Measurements from ENCODE around the gene TESMIN. TPM values are rescaled to one million over a fixed set of nuclear protein-coding genes. Genes with fewer than 3 reads are reported as not detected.
A peak's percentile ranks its signal among the peaks of the same experiment; 100 is the strongest.

The TESMIN gene
- total RNA-seq, 1 experiment from 2014 or later: 3.6 TPM

DNA sequence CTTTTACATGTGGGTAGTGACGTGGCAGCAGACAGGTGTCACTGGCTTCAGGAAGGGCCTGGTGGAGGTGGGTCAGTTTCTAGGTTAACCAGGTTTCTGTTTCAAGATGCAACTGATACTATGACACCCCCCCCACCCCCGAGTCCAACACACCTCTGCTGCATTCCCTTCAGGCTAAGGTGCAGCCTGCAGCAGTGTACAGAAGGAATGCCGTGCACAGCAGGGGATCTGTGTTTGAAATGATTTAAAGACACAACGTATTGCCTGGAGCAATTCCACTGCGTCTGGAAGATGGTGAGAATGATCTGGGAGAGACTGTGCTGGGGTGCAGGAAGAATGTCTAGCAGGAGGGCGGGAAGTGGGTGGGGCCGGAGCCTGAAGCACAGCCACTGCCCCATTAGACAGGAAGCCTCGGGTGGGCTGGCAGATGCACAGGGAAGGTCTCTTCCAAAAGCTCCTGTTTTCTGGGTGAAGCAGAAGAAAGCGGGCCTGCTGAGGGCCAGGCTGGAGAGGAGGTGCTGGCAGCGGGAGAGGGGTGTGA, 11.9 kb upstream of the TESMIN start:
- no peak for DNase-seq (ENCODE audit: low read depth)

DNA sequence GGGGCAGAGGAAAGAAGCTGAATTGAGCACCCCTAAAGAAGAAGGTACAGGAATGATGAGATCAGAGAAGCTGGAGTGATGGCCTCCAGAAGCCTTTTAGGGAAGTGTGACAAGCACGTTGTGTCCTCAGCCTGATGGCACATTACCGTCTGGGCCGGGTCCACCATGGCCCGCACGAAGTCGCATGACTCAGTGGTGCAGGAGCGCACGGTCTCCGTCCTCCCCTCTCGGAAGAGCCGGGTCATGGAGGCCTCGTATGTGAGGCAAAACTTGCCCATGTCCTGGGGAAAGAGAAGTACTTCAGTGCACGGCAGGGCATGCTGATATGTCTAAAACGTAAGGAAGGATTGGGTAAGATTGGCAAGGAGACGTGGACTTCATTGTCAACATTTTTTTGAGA, 11.2 kb upstream of the TESMIN start:
- DNase-seq (ENCODE audit: low read depth): no peak

DNA sequence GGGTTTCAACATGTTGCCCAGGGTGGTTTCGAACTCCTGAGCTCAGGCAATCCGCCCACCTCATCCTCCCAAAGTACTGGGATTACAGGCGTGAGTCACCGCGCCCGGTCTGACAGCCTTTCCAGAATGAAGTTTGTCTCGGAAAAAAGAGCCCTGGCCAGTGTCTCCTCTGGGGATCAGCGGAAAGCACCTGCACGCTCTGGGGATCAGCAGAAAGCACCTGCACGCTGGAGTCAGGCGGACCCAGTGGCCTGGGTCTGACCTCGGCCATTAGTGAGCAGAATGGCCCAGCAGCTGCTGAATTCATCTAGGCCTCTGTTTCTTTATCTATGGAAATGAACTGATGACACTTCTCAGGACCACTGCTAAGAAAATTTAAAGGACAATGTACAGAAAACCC, 10.5 kb upstream of the TESMIN start:
- DNase-seq (ENCODE audit: low read depth): no peak

GRCh38 chr11:68759991-68760390, 8.7 kb upstream of the TESMIN start:
- no peak for DNase-seq (ENCODE audit: low read depth)

GRCh38 chr11:68757711-68758110, 6.4 kb upstream of the TESMIN start:
- no peak for DNase-seq (ENCODE audit: low read depth)

GRCh38 chr11:68756171-68756766, 4.9 kb upstream of the TESMIN start:
- peak; percentile 9 for DNase-seq (ENCODE audit: low read depth)

- no peak for DNase-seq (ENCODE audit: low read depth)
Observed at GRCh38 chr11:68753300-68753699, 2.0 kb upstream of the TESMIN start.

- no peak for DNase-seq (ENCODE audit: low read depth)
Observed at GRCh38 chr11:68751004-68751325, 355 bp downstream of the TESMIN start.

DNA sequence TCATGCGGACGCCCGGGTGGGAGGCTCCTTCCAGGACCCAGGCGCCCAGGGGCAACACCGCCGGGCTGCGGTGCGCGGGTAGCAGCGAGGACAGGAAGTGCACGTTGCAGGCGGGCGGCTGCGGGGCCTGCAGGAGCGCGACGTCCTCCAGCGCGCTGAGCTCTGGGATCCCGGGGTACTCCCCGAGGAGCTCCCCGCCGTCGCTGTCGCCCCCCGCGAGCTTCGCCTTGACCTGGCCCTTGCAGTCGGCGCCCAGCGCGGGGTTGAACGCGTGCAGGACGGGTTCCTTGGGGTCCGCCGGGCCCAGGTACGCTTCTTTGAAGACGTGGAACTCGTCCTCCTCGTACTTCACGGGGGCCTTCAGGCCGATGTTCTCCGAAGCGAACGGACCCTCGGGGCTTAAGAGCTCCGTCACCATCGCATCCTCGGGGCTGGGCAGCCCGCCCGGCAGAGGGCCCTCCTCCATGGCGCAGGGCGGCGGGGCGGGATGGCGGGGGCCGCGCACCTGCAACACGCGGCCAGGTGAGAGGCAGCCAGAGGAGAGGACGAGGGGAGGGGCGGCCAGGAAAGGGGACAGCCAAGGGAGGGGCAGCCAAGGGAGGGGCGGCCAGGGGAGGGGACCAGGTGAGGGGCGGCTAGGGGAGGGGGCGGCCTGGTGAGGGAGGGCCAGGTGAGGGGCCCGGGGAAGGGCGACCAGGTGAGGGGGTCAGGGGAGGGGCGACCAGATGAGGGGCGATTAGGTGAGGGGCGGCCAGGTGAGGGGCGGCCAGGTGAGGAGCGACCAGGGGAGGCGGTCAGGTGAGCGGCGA, 921 bp downstream of the TESMIN start:
- DNase-seq (ENCODE audit: low read depth): no peak

DNA sequence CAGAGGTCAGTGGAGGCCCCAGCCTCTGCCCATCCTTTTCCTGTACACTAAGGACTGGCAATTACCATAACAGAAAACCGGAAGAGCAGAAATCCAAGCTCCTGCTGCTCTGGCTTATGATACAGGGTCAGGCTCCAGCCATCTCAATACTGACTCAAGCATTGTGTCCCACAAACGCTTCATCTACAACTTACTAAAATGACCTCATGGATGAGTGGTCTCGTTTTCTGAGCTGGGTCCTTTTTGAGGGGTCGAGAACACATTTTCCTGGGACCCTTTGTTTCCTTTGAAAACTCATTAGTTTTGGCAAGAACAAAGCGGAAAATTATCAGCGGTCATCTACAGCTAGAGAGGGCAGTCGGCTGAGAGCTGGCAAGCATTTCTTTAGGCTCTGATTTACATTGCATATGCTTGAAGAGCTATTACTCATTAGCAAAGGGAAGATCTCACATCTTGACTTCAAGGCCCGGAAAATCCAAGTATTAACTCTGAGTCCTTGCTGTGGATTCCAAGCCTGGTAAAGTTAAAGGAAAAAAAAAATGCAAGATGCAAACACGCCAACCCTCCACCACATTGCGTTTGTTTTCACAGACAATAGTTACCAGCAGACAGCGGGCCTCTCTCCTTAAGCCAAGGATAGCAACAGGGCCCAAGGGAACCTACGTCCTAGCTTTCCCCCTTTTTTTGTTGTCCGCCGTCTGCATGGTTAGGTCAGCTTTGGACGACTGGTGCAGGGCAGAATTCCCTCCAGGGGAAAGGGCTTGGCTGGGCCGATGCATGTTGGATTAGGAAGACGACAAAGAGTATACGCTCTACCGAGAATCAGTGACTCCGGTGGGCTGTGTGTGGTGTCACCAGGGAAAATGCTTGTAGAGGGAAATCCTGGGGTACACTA, 1.8 kb downstream of the TESMIN start:
- no peak for DNase-seq (ENCODE audit: low read depth)

- DNase-seq (ENCODE audit: low read depth): no peak
Observed at GRCh38 chr11:68748061-68748460, 3.3 kb downstream of the TESMIN start.

GRCh38 chr11:68743539-68743938, 7.8 kb downstream of the TESMIN start:
- no peak for DNase-seq (ENCODE audit: low read depth)

DNA sequence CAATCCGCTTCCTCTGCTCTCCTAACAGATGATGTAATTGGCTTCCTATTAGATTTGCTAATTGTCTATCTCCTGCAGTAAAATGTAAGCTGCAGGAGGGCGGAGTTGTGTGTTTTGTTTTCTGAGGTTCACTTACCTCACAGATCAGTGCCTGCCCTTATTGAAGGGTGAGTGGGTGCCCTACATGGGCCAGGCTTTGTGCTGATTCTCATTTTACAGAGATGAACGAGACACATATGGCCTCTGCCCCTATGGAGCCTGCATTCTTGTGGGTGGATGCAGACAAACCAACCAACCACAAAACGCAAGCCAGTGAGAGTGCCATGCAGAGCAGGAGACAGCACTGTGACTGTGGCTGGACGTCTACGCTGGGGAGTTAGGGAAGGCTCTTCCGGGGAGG, 9.9 kb downstream of the TESMIN start:
- no peak for DNase-seq (ENCODE audit: low read depth)

DNA sequence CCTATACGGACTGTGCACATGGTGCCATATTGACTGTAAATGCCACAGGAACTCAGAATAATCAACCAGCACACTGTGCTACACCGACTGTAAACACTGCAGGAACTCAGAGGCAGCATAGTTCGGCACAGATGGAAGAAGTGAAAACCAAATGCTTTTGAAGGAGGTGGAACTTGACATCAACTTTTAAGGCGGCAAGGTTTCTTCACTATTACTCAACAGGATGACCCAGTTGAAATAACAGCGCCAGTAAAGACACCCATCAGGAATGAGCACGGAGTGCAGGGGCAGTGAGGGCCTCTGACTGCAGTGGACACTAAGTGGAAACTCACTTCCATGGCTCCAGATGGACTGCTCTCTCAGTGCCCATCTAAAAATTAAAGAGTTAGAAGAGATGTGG, 15.7 kb downstream of the TESMIN start:
- no peak for DNase-seq (ENCODE audit: low read depth)

DNA sequence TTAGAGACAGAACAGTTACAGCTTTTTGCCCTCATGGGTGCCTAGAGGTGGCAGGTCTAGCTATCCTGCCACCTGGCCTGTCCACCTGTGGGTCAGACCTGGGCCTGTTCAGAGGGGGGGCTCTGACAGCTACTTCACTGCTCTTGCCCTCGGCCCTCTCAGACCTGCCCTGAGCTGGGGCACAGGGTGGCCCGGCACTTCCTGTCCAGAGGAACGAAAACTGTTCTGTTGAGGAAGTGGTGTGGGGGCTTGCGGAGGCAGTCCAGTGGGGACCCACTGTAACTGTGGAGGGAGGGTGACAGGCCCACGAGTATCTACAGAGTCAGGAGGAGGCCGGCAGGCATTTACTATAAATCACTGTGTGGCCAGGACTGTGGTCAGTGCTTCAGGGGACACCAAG, 16.2 kb downstream of the TESMIN start:
- DNase-seq (ENCODE audit: low read depth): no peak

DNA sequence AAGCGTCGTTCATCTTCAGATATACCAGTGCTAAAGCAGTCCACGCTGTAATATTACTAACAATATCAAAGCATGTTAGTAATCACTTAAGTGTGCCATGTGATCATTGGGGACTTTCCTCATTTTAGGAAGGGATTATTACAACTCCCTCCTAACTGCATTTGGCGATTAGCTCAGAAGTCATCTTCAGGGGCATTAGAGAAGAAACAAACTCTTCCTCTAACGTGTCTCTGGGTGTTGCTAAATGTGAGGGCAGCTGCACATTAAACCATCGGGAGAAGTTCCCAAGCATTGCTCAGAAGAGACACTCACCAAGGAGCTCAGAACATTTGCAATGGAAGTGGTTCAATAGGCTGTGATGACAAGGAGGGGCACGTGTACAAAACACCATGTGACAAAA, 17.2 kb downstream of the TESMIN start:
- DNase-seq (ENCODE audit: low read depth): no peak

GRCh38 chr11:68727783-68728182, 23.5 kb downstream of the TESMIN start:
- no peak for DNase-seq (ENCODE audit: low read depth)

DNA sequence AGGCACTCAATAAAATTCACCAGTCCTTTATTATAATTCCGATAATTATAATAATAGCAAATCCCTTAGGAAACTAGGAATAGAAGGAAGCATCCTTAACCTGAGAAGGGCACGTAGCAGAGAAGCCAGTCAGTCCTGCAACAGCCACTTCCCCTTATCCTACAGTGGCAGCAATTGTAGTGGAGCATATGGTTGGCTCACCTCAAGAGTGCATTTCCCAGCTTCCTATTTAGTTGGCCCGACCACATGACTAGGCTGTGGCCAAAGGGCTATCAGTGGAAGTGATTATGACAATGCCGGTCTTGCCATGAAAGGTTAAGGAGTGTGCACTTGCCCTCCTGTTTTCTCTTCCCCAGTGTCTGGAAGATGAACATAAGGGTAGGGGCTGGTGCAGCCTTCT, 27.0 kb downstream of the TESMIN start:
- DNase-seq (ENCODE audit: low read depth): no peak

- DNase-seq (ENCODE audit: low read depth): no peak
Observed at GRCh38 chr11:68722143-68722542, 29.2 kb downstream of the TESMIN start.

- no peak for DNase-seq (ENCODE audit: low read depth)
Observed at GRCh38 chr11:68721075-68721474, 30.2 kb downstream of the TESMIN start.

DNA sequence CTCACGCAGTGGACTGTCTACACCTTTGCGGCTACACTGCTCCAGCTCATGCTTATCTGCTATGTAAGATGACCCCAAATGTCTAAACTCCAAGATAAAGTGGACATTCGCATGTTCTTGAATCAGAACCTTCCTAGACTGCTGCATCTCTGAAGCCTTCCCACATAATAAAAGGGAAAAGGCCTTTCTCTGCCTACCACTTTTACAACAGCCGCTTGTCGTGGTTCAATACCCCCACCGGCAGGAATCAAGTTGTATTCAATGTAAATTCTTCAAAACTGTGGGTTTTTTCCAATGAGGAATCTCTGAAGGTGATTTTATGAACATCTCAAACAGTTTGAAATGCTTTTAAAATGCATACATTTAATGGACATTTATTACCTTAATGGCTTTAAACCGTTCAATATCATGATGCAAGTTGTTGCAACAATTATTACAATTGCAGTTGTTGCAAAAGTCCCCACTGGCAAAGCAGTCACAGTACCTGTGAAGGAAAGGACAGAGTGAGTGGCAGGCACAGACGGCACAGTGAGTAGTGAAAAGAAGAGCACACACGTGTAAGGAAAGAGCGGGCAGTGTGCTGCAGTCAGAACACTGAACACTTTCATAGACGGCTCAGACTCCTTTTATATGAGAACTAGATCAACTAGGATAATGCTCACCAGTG, 35.7 kb downstream of the TESMIN start:
- DNase-seq (ENCODE audit: low read depth): no peak
